CD4-positive, alpha-beta T cell treated with Interleukin-17A for 1 hour (primary cell): Measurements from ENCODE around the gene PLXNB1.
"Not testable (repeated sequence)": the region's sequence is repeated elsewhere in the genome, so short reads cannot be mapped to it uniquely, and the experiment has no call there.

Source experiments
- DNase-seq: peaks from one replicate; pipeline ENCODE4 v3.0.0-alpha.2; 2020

Gene PLXNB1

DNA sequence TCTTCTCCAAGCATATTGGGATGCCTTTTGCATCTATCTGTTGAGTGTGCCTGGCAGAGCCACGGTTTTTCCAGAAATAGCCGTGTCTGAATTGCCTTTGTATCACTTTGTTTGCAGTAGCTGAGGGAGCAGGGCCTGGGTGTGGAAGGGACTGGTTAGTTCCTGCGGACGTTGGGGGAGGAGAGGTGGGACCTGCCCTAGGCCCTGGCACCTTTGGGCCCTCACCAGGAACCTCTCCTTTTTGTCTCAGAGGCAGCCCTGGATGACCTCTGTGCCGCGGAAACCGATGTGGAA is 35.3 kb upstream of the PLXNB1 start:
- no peak for DNase-seq

DNA sequence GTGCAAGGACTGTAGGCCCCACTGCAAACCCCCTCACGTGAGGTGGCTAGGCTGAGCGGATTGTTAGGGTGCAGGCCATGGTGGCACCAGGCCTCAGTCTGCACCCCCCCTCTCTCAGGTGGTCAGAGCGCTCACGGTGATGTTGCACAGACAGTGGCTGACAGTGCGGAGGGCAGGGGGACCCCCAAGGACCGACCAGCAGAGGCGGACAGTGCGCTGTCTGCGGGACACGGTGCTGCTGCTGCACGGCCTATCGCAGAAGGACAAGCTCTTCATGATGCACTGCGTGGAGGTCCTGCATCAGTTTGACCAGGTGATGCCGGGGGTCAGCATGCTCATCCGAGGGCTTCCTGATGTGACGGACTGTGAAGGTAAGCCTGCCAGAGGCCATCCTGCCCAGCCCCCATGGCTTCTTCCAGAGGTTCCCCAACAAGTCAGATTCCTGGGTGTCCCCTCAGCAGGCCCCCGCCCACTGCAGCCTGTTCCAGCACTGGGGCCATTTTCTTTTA is 34.9 kb upstream of the PLXNB1 start:
- no peak for DNase-seq

GRCh38 chr3:48463703-48464102 is 33.8 kb upstream of the PLXNB1 start:
- no peak for DNase-seq

DNA sequence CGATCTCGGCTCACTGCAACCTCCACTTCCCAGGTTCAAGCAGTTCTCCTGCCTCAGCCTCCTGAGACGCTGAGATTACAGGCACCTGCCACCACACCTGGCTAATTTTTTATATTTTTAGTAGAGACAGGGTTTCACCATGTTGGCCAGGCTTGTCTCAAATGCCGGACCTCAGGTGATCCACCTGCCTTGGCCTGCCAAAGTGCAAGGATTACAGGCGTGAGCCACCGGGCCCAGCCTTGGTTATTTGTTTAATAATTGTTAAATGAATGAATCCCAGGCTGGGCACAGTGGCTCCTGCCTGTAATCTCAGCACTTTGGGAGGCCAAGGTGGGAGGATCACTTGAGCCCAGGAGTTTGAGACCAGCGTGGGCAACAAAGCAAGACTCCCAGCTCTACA is 31.9 kb upstream of the PLXNB1 start:
- not testable (repeated sequence) for DNase-seq

GRCh38 chr3:48460517-48460902 is 30.6 kb upstream of the PLXNB1 start:
- no peak for DNase-seq

DNA sequence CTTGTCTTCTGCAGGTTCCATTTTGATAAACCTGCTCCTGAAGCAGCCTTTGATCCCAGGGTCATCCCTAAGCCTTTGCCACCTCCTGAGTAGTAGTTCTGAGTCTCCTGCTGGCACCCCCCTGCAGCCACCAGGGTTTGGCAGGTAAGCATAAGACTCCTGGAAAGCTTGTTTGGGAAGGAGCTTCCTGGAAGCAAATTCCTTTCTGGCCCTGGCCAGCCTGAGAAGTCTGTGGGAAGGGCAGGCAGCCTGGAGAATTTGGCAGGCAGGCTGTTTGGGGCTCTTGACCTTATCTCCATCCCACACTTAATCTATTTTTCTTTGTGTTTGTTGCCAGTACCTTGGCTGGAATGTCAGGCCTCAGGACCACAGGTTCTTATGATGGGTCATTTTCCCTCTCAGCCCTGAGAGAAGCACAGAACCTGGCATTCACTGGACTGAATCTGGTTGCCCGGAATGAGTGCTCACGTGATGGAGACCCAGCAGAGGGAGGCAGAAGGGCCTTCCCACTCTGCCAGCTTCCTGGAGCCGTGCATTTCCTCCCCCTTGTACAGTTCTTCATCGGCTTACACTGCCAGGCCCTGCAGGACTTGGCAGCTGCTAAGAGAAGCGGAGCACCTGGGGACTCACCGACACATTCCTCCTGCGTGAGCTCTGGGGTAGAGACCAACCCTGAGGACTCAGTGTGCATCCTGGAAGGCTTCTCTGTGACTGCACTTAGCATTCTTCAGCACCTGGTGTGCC is 30.1 kb upstream of the PLXNB1 start:
- DNase-seq: no peak

DNA sequence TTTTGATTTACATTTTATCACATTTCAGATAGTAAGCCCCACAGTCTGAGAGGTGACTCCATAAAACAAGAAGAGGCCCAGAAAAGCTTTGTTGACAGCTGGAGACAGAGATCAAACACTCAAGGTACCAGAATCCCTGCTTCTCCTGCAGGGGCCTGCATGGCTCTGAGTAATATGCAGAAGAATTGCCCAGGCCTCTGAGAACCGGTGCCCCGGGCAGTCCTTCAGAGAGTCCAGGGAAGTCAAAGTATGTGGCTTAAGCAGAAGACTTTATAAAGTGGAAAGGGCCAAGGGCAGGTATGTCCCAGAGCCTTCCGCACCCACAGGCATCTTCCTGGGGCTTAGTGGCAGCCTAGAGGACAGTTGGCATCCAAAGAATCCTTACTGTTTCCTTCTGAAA is 29.4 kb upstream of the PLXNB1 start:
- no peak for DNase-seq

DNA sequence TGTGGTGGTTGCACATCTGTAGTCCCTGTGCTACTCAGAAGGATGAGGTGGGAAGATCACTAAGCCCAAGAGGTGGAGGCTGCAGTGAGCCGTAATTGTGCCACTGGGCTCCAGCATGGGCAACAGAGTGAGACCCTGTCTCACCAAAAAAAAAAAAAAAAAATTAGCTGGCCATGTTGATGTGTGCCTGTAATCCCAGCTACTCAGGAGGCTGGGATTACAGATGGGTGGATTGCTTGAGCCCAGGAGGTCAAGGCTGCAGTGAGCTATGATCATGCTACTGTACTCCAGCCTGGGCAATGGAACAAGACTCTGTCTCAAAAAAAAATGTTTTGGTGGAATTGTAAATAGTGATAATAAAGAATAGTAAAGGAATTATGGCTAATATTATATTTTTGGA is 26.6 kb upstream of the PLXNB1 start:
- DNase-seq: no peak

GRCh38 chr3:48451270-48451669 is 21.4 kb upstream of the PLXNB1 start:
- no peak for DNase-seq

DNA sequence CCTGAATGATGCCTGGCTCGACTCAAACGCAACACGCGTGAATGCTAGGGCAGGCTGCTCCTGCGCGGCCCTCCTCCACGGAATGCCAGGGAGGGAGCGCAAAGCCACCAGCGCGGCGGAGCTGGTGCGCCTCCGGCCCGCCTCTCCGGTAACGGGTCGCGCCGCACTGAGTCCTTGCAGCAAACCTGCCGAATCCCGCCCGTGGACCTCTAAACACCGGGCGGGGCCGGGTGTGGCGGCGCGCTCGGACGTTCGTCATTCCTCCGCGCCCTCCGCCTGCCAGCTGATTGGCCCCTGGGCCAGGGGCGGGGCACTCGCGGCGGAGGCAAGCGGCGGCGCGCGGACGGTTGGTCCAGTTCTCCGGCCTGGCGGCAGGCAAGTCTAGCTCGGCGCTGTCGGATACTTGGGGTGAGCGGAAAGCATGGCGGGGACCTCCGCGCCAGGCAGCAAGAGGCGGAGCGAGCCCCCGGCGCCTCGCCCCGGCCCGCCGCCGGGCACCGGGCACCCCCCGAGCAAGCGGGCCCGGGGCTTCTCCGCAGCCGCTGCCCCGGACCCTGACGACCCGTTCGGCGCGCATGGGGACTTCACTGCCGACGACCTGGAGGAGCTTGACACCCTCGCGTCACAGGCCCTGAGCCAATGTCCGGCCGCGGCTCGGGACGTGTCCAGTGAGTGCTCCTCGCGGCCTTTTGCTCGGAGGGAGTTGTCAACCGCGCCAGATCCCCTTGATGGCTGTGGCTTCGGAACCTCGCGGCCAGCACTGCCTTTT is 16.7 kb upstream of the PLXNB1 start, which contains the start of gene ATRIP:
Gene ATRIP (plus strand): TSS at position 313 of the 769 bp plus-strand sequence. CDS start 109 bp downstream, at position 422.
- DNase-seq: peak; percentile 89

GRCh38 chr3:48446043-48446424 is 16.1 kb upstream of the PLXNB1 start:
- DNase-seq: no peak

DNA sequence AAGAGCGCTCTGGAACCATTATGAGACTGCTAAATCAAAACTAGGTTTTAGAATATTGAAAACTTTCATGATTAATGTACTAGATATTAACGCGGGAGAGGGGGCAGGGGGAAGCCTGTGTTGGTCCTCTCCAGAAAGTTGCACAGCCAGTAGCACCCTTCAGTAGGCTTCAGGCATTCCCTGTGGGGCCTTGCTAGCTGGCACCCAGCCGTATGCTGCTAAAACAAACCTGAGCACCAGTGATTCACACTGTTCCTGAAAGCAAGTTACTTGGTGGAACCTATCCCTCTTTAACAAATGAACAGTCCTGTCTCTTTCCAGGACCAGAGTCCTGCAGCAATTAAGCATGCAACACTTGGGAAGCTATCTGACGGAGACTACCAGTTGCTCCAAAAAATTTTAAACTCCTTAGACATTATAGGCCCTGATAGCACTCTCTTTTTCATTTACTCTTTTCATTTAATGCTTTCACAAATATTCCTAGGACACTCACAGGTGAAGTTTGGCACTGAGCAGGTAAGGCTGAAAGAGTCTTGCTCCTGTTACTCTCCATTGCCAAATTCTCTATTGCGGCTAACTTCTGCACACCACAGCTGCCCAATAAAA is 15.5 kb upstream of the PLXNB1 start:
- DNase-seq: no peak

DNA sequence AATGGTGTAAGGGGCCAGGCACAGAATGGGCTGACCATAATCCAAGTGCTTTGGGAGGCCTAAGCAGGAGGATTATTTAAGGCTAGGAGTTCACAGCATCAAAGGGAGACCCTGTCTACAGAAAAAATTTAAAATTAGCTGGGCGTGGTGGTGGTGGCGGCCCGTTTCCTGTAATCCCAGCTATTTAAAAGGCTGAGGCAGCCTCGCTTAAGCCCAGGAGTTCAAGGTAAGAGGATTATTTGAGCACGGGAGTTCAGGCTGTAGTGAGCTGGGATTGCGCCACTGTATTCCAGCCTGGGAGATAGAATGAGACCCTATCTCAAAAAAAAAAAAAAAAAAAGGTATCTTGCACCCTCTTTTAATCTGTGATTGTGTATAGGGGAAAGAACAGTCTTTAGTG is 12.1 kb upstream of the PLXNB1 start:
- no peak for DNase-seq

- DNase-seq: peak; percentile 39
Observed at GRCh38 chr3:48440590-48440958, 10.7 kb upstream of the PLXNB1 start.

DNA sequence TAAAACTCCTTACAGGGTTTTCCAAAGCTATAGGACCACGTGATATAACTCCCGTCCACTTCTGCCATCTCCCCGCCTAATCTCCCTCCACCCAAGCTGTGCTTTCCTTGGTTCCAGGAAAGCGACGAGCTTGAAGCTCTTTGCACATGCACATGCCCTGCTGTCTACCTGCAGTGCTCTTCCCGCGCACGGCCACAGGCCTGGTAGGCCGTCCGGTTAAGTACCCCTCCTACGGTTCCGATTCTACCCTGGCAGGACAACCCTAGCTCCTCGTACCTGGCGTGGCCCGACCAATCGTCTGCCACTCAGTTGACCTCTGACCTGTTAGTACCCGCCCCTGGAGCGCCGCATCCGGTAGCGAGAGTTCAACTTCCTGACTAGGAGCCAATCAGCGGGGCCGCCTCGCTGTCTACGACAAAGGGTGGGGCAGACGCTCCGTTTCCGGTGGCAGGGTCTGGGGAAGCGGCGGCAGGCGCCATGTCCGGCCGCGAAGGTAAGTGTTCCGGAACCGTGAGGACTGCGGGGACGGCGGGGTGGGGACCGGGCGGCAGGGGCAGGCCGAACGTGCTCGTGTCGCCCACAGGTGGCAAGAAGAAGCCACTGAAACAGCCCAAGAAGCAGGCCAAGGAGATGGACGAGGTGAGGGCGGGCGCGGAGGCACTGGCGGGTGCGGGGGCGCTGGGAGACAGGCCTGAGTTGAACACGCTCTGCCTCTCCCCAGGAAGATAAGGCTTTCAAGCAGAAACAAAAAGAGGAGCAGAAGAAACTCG is 10.1 kb upstream of the PLXNB1 start, which contains the start of the genes CCDC51 and TMA7:
Gene CCDC51 (minus strand): TSS at position 300 of the 770 bp plus-strand sequence. CDS start 4,991 bp downstream, outside the sequence.
Gene TMA7 (plus strand): TSS at position 438 of the 770 bp plus-strand sequence. CDS start 40 bp downstream, at position 478.
- peak; percentile 98 for DNase-seq

GRCh38 chr3:48437812-48438211 is 7.9 kb upstream of the PLXNB1 start:
- no peak for DNase-seq

- DNase-seq: no peak
Observed at GRCh38 chr3:48436855-48437254, 7.0 kb upstream of the PLXNB1 start.

- no peak for DNase-seq
Observed at GRCh38 chr3:48436477-48436787, 6.5 kb upstream of the PLXNB1 start.

- DNase-seq: peak; percentile 91
Observed at GRCh38 chr3:48435774-48436476, 6.0 kb upstream of the PLXNB1 start.

GRCh38 chr3:48435223-48435595 is 5.3 kb upstream of the PLXNB1 start:
- DNase-seq: no peak

DNA sequence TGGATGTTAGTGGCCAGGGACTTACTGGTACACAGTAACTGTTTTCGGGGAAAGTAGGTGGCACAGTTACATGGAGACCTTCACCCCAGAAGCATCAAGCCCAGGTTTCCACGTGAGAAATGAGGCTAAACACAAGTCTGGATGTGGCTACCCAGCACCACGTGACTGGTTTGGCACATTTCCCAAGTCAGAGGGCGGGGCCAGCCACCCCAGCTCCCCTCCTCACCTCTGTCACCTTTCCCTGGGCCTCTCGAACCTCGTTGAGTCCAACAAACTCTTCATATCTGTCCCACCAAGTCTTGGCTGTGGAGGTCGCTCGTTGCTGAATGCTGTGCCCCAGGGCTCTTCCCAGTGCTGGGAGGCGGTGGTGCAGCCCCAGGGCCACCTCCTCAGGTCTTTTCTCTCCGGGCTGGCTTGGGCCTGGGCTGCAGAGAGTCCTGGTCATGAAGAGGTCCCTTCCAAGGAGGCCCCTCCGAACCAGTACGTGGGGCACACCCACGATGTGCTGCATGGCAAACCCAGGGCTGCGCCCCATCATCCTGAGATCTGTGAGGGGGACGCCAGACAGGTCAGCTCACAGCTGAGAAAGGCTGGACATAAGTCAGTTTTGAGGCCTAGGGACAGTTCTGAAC is 4.8 kb upstream of the PLXNB1 start:
- no peak for DNase-seq
